A204.1 (cell line): ENCODE results near the gene ARSD.
"Not testable (repeated sequence)": the region's sequence is repeated elsewhere in the genome, so short reads cannot be mapped to it uniquely, and the experiment has no call there.

Source experiments
- FAIRE-seq: peaks from 2 replicates; lab custom pipeline; 2012; peaks lifted over from hg19 to GRCh38; lab: Jason Lieb, UNC

Gene ARSD, protein sequence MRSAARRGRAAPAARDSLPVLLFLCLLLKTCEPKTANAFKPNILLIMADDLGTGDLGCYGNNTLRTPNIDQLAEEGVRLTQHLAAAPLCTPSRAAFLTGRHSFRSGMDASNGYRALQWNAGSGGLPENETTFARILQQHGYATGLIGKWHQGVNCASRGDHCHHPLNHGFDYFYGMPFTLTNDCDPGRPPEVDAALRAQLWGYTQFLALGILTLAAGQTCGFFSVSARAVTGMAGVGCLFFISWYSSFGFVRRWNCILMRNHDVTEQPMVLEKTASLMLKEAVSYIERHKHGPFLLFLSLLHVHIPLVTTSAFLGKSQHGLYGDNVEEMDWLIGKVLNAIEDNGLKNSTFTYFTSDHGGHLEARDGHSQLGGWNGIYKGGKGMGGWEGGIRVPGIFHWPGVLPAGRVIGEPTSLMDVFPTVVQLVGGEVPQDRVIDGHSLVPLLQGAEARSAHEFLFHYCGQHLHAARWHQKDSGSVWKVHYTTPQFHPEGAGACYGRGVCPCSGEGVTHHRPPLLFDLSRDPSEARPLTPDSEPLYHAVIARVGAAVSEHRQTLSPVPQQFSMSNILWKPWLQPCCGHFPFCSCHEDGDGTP

DNA sequence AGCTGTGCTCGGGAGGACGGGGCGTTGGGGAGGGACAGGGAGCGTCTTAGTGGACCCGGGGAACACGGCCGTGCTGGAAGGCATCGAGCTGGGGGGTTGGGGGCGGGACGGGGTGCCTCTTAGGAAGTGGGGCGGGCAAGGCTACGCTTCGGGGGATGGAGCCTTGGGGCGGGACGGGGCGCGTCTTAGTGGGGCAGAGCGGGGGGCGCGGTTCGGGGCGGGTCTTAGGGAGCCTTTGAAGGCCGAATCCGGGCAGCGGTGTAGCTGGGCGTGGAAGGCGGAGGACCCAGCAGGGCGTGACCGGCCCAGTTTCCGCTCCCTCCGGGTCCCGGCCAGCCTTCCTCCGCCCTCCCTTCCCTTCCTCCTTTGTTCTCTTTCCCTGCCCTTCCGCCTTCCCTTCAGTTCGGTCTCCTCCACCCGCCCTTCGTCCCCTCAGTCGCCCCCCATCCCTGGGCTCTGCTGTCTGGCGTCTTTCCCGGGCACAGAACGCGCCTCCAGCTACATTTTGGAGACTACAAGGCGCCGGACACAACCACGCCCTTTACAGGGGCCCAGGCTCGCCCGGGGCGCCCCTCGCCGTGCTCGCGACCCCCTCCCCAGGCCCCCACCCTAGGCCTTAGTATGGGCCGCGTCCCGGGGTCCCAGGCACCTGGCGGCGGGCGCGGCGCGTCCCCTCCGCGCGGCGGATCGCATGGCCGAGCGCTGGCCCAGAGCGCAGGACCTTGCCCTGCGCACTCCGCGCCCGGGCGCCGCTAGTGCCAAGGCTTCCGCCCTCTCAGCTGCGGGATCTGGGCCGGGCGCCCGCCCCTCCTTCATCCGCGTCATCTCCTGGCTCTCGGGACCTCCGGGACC is at the start of gene ARSD:
TSS of gene ARSD (minus strand) at position 757 of the 852 bp plus-strand sequence. CDS start at position 693, 64 bp downstream.
- no peak for FAIRE-seq

DNA sequence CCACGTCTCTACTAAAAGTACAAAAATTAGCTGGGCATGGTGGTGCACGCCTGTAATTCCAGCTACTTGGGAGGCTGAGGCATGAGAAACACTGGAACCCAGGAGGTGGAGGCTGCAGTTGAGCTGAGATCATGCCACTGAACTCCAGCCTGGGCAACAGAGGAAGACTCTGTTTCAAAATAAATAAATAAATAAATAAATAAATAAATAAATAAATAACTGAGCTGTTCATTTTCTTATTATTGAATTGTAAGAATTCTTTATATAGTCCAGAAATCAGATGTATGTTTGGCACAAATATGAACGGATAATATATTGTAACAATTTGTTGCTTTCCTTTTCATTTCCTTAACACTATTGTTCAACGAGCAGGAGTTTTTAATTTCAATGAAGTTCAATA is 49.5 kb upstream of the ARSD start:
- not testable (repeated sequence) for FAIRE-seq

DNA sequence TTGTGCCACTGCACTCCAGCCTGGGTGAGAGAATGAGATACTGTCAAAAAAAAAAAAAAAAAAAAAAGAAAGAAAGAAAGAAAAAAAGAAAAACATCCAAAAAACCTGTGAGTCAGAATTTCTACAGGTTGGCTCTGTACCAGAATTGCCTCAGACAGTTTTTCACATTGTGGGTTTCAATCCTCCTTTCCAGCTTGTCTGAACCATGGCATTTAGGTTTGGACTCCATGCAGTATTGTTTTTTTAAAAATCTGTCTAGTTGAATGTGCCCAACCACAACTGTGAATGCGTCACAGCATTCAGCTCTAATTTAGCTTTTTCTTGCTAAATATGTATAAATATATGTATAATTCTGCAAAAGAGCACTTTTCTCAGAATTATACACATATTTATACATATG is 45.8 kb upstream of the ARSD start:
- FAIRE-seq = no peak

DNA sequence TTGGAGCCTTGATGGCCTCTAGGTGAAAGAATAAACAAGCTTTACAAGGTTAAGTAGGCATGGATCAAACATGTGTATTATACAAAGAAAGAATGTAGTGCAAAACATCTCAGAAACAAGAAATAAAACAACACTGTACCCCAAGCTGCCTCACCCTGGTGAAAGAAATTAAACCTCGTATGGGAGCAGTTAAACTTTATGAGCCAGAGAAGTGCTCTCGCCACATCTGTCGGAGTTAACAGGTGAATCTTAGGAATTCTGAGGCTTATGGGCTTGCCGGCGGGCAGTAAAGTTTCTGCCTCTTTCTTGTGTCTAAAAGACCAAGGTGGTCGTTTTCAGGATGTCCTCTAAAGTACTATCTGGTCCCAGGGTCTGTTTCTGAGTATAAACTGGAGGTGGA is 43.3 kb upstream of the ARSD start:
- no peak for FAIRE-seq

DNA sequence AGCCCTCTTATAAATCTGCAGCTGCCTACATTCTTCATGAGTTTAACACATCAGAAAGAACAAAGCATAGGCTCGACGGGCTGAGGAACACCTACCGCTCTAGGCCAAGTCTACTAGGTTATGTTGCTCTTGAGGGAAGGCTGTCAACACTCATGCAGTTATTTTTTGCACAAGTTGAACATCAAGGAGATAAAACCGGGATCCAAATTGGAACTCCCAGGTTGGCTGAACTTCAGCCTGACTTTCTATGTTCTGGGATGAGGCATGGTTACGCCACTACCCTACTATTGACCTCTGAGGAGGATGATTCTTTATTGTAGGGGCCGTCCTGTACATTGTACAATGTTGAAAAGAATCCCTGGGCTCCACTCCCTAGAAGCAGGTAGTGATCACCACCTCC is 39.9 kb upstream of the ARSD start:
- FAIRE-seq = no peak

DNA sequence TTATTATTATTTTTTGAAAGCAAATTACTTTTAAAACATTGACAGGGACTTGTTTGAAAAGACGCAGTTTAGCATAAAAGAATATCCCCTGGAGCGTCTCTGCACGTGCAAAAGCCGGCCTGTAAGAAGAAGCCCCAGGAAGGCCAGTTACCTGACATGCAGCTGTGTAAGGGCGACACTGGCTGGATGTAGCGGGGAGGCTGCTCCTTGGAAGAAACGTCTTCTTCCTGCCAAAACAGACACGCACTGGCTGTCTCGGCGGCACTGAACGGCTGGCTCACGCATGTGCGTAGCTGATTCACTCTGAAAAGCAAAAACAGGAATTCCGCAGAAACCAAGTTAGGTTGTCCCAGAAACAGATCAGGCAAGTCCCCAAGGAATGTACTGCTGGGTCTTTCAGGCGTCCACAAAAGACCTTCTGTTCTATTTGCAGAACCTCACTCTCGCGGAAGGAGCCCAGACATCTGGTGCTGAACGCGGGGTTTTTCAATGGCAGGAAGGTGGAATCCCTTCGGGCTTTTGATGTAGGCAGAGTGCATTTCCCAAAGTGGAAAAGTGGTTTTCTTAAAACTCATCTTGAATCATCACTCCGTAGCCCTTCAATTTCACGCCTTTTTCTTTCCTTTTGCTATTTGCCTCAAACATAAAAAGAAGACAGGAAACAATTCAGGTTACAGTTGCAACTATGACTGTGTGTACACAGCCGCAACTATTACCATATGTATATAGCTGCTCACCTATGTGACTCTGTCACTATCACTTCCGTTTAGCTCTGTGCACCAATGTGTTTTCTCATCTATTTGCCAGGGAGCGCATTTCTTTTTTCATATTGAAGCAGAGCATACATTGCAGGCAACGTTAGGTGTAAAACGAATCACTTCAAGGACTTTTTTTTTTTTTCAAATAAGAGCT is 39.1 kb upstream of the ARSD start:
- no peak for FAIRE-seq

DNA sequence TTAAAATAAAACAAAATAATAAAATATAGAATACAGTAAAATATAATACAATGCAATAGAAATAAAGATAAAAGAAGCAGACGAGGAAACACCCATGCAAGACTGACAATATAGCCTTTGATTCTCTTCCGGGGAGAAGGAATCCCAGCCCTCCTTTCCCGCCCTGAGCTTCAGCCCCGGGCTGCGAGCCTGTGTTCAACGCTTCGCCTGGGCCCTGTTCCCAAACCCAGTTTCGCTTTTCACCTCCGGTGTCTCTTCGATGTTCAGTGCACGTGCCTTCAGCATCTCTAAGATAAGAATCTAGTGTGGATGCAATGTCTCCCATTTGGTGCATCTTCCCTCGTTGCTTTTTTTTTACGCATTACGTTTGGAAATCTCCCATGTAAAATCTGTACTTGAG is 38.4 kb upstream of the ARSD start:
- FAIRE-seq = no peak

DNA sequence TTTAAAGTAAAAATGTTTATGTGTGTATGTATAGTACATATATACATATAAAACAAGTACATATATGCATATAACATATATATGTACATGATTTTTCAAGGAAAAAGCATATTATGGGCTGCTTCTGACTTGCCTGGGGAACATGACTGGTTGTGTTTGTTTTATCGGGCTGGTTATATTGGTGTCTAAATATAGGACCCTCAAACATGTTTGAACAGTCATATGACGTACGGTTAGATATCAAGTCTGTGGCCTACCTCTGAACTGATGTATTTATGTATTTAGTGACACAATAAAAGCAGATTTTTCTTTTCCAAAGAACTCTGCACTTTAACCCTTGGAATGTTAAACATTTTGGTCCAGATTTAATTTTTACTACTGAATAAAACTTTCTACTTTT is 37.9 kb upstream of the ARSD start:
- no peak for FAIRE-seq

DNA sequence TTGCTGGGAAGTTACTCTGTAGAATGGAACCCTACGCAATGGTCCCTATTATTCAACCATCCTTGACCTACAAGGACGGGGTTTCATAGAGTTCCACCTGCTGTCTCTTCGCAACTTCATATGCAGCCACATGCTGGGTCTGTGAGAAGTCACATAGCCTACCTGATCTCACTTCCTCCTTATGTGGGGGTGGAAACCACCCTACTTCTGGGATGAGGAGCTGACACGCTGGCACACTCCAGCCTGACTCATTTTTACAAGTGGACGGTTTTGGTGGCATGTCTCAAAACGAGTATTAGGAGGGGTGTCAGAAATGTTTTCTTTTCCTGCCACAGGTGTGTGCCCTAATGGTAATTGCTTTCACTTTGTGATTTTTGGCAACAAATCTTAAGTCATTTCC is 36.8 kb upstream of the ARSD start:
- no peak for FAIRE-seq

DNA sequence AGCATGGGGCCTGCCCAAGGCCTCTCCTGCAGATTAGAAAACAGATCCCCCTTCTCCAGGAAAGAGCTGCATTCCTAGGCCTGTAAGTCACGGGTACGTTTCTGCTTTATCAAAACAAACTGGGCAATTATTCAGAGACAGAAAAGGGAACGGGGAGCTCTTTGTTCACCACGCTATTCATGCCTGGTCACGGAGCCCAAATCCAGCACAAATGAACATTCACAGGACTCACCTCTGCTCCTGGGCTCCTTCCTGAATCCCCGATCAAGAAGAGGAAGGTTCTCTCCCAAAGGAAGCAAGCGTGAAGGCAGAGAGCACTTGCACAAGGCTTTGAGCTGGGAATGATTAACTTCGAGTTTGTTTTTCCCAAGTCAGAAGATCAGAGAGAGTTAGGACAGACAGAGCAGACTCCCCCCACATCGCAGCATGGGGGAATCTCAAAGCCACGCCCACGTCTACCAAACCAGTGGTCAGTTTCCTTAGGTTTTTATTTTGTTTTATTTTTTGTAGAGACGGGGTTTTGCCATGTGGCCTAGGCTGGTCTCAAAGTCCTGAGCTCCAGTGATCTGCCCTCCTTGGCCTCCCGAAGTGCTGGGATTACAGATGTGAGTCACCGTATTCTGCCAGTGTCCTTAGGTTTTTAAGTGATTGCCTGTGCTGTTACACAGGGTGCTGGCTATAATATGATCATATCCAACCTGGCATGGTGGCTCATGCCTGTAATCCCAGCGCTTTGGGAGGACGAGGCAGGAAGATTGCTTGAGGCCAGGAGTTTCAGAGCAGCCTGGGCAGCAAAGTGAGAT is 35.1 kb upstream of the ARSD start:
- FAIRE-seq = not testable (repeated sequence)

DNA sequence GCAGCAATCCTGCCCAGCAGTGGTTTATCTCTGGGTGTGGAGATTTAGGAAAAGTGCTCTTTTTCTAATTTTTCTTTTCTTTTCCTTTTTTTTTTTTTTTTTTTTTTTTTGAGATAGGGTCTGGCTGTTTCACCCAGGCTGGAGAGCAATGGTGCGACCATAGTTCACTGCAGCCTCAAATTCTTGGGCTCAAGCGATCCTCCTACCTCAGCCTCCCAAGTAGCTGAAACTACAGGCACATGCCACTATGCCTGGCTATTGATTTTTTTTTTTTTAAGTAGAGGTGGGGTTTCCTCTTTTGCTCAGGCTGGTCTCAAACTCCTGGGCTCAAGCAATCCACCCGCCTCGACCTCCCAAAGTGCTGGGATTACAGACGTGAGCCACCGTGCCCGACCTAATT is 34.3 kb upstream of the ARSD start:
- FAIRE-seq = not testable (repeated sequence)

DNA sequence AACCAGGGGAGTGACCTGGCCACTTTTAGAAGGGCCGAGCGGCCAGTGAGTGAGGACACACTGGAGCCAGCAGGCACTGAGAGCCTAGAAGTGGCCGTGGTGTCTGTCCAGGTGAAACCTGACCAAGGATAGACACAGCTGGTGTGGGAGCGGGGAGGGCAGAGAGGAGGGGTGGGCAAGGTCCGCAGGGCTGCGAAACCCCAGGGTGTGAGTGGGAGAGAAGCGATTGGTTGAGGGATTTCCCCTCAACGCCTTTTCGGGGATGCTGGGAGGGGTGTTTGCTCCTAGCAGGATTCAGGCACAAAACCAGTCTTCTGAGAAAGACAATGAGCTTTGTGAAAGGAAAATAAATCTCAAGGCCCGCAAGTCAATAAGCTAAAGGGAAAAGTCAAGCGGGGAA is 33.2 kb upstream of the ARSD start:
- FAIRE-seq = no peak

DNA sequence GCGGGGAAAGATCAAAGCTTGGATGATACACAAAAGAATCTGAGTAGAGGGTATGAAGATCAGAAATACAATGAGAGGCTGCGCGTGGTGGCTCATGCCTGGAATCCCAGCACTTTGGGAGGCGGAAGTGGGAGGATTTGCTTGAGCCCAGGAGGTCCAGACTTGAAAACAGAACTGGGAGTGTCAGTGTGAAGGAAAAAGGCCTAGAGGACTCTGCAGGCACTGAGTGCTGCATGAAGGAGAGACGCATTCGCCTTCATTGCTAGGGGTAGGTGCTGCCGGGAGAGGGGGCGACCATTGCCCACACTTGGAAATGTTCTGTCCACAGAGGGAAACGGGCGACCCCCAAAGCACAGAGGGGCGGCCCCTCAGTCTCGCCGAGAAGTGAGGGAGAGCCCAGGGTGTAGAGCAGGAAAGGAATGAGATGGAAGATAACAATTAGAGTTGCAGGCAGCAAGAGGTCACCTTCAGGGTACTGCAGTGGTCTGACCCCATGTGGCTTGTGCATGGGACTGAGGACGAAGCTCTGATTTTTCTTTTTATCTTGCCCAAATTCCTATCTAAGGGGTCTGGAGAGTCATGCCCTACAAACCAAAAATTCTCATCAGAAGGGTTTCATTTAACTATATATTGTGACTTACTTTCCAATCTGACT is 31.8 kb upstream of the ARSD start:
- FAIRE-seq = no peak

DNA sequence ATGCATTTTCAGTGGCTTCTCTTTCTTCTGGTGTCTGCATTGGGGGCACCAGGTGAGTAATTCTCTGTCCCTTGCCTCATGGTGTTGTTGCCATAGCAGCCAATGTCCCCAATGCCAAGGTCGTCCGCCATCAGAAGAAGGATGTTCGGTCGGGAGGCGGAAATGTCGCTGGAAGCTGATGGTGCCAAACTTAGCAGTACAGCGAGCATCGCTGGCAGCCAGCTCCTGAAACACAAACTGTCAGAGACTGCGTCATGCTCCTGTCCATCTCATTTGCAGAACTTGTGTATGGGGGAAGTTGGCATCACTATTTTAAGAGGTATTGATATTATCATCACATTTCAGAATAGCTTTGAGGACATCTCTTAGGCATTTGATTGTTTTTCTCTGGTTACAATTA is 29.1 kb upstream of the ARSD start:
- FAIRE-seq = no peak

DNA sequence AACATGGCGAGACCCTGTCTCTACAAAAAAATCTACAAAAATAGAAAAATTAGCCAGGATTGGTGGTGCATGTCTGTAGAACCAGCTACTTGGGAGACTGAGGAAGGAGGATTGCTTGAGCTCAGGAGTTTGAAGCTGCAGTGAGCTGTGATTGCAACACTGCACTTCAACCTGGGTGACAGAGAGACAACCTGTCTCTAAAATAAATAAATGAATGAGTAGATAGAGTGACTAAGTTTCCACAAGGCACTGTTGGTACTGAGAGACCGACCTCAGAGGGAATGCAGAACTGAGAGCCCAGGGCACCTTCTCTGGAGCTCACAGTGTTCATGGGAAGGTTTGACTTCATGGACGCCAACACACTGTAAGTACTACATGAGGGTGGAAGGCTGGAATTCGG is 26.7 kb upstream of the ARSD start:
- no peak for FAIRE-seq

DNA sequence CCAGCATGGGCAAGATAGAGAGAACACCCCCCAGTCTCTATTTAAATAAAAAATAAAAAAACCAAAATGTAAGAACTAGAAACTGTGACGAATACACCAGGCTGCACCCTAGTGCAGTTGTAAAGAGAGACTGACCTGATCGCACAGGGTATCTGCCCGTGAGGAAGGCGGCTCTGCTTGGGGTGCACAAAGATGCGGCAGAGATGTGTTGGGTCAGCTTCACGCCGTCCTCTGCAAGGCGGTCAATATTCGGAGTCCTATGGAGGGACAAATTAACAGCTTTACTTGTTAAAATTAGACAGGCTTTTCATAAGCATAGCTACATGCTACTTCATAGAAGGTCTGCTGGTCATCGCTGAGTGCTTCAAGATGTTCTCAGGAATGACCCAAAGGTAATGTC is 26.1 kb upstream of the ARSD start:
- no peak for FAIRE-seq

DNA sequence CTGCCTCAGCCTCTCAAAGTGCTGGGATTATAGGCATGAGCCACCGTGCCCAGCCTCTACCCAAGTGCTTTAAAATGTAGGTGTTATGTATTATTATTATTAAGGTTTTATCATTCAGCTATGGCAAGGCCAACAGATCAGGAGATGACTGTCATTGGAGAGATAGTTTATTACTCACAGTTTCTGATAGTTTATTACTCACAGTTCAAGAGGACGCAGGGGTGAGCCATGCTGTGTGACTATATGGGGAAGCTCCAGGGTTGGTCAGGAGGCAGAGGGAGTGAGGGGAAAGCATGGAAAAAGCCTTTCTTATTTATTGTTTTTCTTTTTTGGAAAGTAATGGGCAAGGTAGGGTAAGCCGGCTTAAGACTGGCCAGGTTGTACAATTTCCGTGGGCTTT is 25.4 kb upstream of the ARSD start:
- FAIRE-seq = no peak

DNA sequence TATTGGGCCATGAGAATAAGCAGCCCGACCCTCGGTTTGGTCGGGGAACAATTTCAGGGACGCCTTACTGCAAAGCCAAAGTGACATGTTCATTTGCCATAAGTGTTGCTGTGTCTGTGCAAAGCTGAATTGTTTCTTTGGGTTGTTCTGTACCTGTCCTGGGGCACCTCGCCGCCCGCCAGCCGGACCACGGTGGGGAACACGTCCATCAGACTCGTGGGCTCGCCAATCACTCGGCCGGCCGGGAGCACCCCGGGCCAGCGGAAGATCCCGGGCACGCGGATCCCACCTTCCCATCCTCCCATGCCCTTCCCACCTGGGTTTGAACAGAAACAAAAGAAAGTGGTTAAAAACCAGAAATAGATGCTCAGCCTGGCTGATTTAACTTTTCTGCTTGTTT is 8.8 kb upstream of the ARSD start:
- FAIRE-seq = not testable (repeated sequence)

DNA sequence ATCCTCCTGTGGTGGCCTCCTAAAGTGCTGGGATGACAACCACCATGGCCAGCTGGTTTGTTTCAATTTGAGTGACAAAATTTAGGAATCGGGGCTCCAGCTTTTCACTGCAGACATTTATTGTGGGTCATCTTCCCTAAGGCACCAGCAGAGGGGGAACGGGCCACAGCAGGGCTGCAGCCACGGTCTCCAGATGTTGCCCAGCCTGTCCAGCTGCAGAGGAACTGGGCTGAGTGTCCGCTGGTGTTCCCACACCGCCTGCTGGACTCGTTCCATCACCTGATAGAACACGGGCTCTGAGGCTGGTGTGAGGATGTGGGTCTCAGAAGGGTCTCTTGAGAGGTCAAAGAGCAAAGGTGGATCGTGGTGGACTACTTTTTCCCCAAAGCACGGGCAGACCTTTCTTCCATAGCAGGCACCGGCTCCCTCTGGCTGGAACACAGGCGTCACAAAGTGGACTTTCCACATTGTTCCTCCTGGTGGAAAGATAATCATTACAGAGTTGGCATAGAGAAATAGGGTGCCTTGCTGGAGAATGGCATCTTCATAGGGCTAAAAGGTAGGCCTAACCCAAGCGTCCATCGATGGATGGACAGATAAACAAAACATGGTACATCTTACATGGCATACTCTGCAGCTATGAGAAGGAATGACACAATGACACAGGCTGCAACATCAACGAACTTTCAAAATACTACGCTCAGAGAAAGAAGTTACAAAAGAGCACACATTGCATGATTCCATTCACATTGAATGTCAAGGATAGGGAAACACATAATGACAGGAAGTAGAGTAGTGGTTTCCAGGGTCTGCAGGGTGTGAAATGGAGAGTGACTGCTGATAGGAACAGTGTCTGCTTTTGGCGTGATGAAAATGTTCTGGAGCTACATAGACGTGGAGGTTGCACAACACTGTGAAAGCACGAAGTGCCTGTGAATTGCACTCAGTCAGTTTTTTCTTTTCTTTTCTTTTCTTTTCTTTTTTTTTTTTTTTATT is 5.9 kb upstream of the ARSD start:
- FAIRE-seq = no peak
